ENCODE results near the gene KRTAP10-3. TPM values are rescaled to one million over a fixed set of nuclear protein-coding genes. Genes with fewer than 3 reads are reported as not detected.

Gene KRTAP10-3
- total and polyA plus RNA-seq, 9 of the 15 experiments (the other 6 are each of a cell fraction or from before 2014, with no cell fraction given), result not detected

GRCh38 chr21:44537930-44538911 is 20.4 kb downstream of the KRTAP10-3 start (continued):
- no peak for TF ChIP-seq BCLAF1 (IDR thresholded peaks at IDR 0.05; ENCODE audit: borderline replicate concordance in 1 of 2, control insufficient read depth in 1 of 2, low read depth in 2 of 2, low read length in 1 of 2)
- TF ChIP-seq BCL6 (CRISPR knock-in tag; IDR thresholded peaks at IDR 0.05), result no peak
- no peak for TF ChIP-seq IRF2 (CRISPR knock-in tag; IDR thresholded peaks at IDR 0.05)
- no peak for TF ChIP-seq CHCHD3 (CRISPR knock-in tag; IDR thresholded peaks at IDR 0.05)
- no peak for TF ChIP-seq RAD51 (IDR thresholded peaks at IDR 0.05; ENCODE audit: borderline replicate concordance, low read depth)
- no peak for TF ChIP-seq CEBPZ (IDR thresholded peaks at IDR 0.05; ENCODE audit: borderline replicate concordance, low read depth, low read length)
- TF ChIP-seq BHLHE40 (IDR thresholded peaks at IDR 0.05; ENCODE audit: low read length), result no peak
- TF ChIP-seq ASH1L (IDR thresholded peaks at IDR 0.05; ENCODE audit: borderline replicate concordance, low read depth, partially characterized antibody), result no peak
